ENCODE data around the gene FAM118B. TPM values are rescaled to one million over a fixed set of nuclear protein-coding genes. Genes with fewer than 3 reads are reported as not detected.

FAM118B gene
- total and polyA plus RNA-seq, 2 donors (not counting 1 experiment from before 2014, with no cell fraction given): 21.0 to 30.3 TPM

- TF ChIP-seq EZH2 (IDR thresholded peaks at IDR 0.05; ENCODE audit: low read length, missing control alignments) (no peak), CTCF (conservative IDR thresholded peaks at IDR 0.05 in 1 of 2, IDR thresholded peaks at IDR 0.05 in 1 of 2; ENCODE audit: low read depth in 1 of 2, low read length in 2 of 2) (no peak)
- Histone ChIP-seq H3K27ac (ENCODE audit: insufficient read depth, low read length) (no peak overlapping the region), H3K4me3 (replicated peaks in 1 of 4; ENCODE audit: control extremely low read depth in 1 of 4, insufficient read depth in 1 of 4, low read depth in 3 of 4, low read length in 4 of 4) (no peak overlapping the region), H3K27me3 (ENCODE audit: control insufficient read depth, insufficient read depth, low read length) (no peaks in the 10 kb centered on the region), H3K4me2 (ENCODE audit: extremely low read depth, insufficient read depth, low read length) (no peak overlapping the region), H2AFZ (ENCODE audit: low read length) (no peak overlapping the region), H3K9ac (ENCODE audit: insufficient read depth, low read length) (no peak overlapping the region), H3K9me3 (ENCODE audit: control insufficient read depth, insufficient read depth, low read depth, low read length) (no peaks in the 10 kb centered on the region), H3K36me3 (ENCODE audit: control insufficient read depth, insufficient read depth, low read length) (peaks cover 45% of the 10 kb centered on the region), H4K20me1 (ENCODE audit: control insufficient read depth, extremely low read depth, insufficient read depth, low read length) (no peaks in the 10 kb centered on the region), H3K79me2 (ENCODE audit: control insufficient read depth, insufficient read depth, low read length) (peaks cover 3% of the 10 kb centered on the region), H3K4me1 (ENCODE audit: control insufficient read depth, extremely low read depth, insufficient read depth, low read length) (peaks cover 3% of the 10 kb centered on the region)
- DNase-seq (ENCODE audit: low read depth in 2 of 2): no peak
Observed at GRCh38 chr11:126262216-126262615, 50.6 kb downstream of the FAM118B start.

- Histone ChIP-seq H2AFZ (ENCODE audit: low read length) (no peak overlapping the region), H3K4me3 (replicated peaks in 1 of 4; ENCODE audit: control extremely low read depth in 1 of 4, insufficient read depth in 1 of 4, low read depth in 3 of 4, low read length in 4 of 4) (no peak overlapping the region), H3K27me3 (ENCODE audit: control insufficient read depth, insufficient read depth, low read length) (no peaks in the 10 kb centered on the region), H3K4me2 (ENCODE audit: extremely low read depth, insufficient read depth, low read length) (no peak overlapping the region), H3K36me3 (ENCODE audit: control insufficient read depth, insufficient read depth, low read length) (peaks cover 43% of the 10 kb centered on the region), H4K20me1 (ENCODE audit: control insufficient read depth, extremely low read depth, insufficient read depth, low read length) (no peaks in the 10 kb centered on the region), H3K4me1 (ENCODE audit: control insufficient read depth, extremely low read depth, insufficient read depth, low read length) (peaks cover 2% of the 10 kb centered on the region), H3K9me3 (ENCODE audit: control insufficient read depth, insufficient read depth, low read depth, low read length) (no peaks in the 10 kb centered on the region), H3K79me2 (ENCODE audit: control insufficient read depth, insufficient read depth, low read length) (peaks cover 15% of the 10 kb centered on the region), H3K9ac (ENCODE audit: insufficient read depth, low read length) (no peak overlapping the region), H3K27ac (ENCODE audit: insufficient read depth, low read length) (no peak overlapping the region)
- no peak for TF ChIP-seq CTCF (conservative IDR thresholded peaks at IDR 0.05 in 1 of 2, IDR thresholded peaks at IDR 0.05 in 1 of 2; ENCODE audit: low read depth in 1 of 2, low read length in 2 of 2)
- TF ChIP-seq EZH2 (IDR thresholded peaks at IDR 0.05; ENCODE audit: low read length, missing control alignments): no peak
- DNase-seq (ENCODE audit: low read depth in 2 of 2): no peak
Observed at GRCh38 chr11:126263489-126263888, 51.9 kb downstream of the FAM118B start.

GRCh38 chr11:126265811-126266210 is 54.2 kb downstream of the FAM118B start:
- Histone ChIP-seq H3K9me3 (ENCODE audit: control insufficient read depth, insufficient read depth, low read depth, low read length) (no peaks in the 10 kb centered on the region), H3K4me1 (ENCODE audit: control insufficient read depth, extremely low read depth, insufficient read depth, low read length) (peaks cover 2% of the 10 kb centered on the region), H3K4me2 (ENCODE audit: extremely low read depth, insufficient read depth, low read length) (no peak overlapping the region), H3K36me3 (ENCODE audit: control insufficient read depth, insufficient read depth, low read length) (peaks cover 41% of the 10 kb centered on the region), H3K79me2 (ENCODE audit: control insufficient read depth, insufficient read depth, low read length) (peaks cover 26% of the 10 kb centered on the region), H3K27ac (ENCODE audit: insufficient read depth, low read length) (no peak overlapping the region), H3K4me3 (replicated peaks in 1 of 4; ENCODE audit: control extremely low read depth in 1 of 4, insufficient read depth in 1 of 4, low read depth in 3 of 4, low read length in 4 of 4) (no peak overlapping the region), H2AFZ (ENCODE audit: low read length) (no peak overlapping the region), H4K20me1 (ENCODE audit: control insufficient read depth, extremely low read depth, insufficient read depth, low read length) (no peaks in the 10 kb centered on the region), H3K9ac (ENCODE audit: insufficient read depth, low read length) (no peak overlapping the region), H3K27me3 (ENCODE audit: control insufficient read depth, insufficient read depth, low read length) (no peaks in the 10 kb centered on the region)
- TF ChIP-seq CTCF (conservative IDR thresholded peaks at IDR 0.05 in 1 of 2, IDR thresholded peaks at IDR 0.05 in 1 of 2; ENCODE audit: low read depth in 1 of 2, low read length in 2 of 2) (no peak), EZH2 (IDR thresholded peaks at IDR 0.05; ENCODE audit: low read length, missing control alignments) (no peak)
- peak; percentile 9 to 10 for DNase-seq (ENCODE audit: low read depth in 2 of 2)
